SK-N-MC (cell line): ENCODE results near the gene P2RY2.

Source experiments
- EZH2 ChIP-seq: fragments of 200-600 bp; sonication (generic); IDR thresholded peaks from one replicate; pipeline ENCODE4 v1.6.1; 2017; ENCODE audit warnings: antibody characterized with exemption
- POLR2AphosphoS5 ChIP-seq: IDR thresholded peaks from 2 replicates; pipeline ENCODE4 v1.6.1; 2012; ENCODE audit warnings: mild to moderate bottlenecking, low read depth, low read length, borderline replicate concordance

DNA sequence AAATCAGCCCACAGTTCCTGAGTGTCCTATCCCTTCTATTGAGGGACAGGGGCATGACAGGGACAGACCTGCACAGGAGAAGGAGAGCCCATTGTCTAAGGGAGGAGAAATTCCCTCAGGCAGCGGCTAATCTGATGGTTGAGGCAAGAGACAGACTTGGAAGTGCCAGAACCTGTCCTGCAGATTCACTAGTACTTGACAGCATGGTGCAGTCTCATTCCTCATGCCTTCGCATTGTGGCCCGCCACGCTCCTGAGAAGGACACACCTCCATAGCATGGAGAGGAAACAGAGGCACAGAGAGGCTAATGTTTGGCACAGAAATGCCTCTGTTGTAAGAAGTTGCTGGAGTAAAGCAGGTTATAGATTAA, 57.3 kb downstream of the P2RY2 start:
- TF ChIP-seq EZH2 = no peak
- TF ChIP-seq POLR2AphosphoS5 = no peak
